A673 (cell line): ENCODE measurements around the gene ALPK3. TPM values are rescaled to one million over a fixed set of nuclear protein-coding genes. Genes with fewer than 3 reads are reported as not detected.
"Not testable (repeated sequence)": the region's sequence is repeated elsewhere in the genome, so short reads cannot be mapped to it uniquely, and the experiment has no call there.

Source experiments
- BruUV-seq: library from RNA; stranded (reverse); fragments of 400-500 nt; replicated peaks from 2 replicates; lab custom pipeline; 2021; lab: Mats Ljungman, UMichigan
- CTCF ChIA-PET: fragments of 300-600 bp; sonication (Branson Sonifier 250); formaldehyde crosslinking; loops from one replicate; lab custom pipeline; 2022; ENCODE audit warnings: antibody characterized with exemption; lab: Charles Lee
- POLR2A ChIA-PET: fragments of 300-600 bp; sonication (Branson Sonifier 250); formaldehyde crosslinking; loops from one replicate; lab custom pipeline; 2022; ENCODE audit warnings: antibody characterized with exemption; ENCODE audit not compliant: low non-redundant PET; lab: Charles Lee
- DNase-seq: peaks from one replicate; pipeline ENCODE4 v3.0.0-alpha.2; 2015; ENCODE audit warnings: low spot score
- H3K27ac ChIP-seq: fragments of 200-600 bp; sonication (generic); 2 replicates; pipeline ENCODE4 v1.5.1; 2016; ENCODE audit warnings: mixed run types, low read depth, mild to moderate bottlenecking, mixed read lengths, antibody characterized with exemption, low read length; ENCODE audit not compliant: poor library complexity, severe bottlenecking
- H3K27me3 ChIP-seq: fragments of 200-600 bp; sonication (generic); replicated peaks from 2 replicates; pipeline ENCODE4 v1.6.1; 2017; ENCODE audit warnings: mixed run types, low read depth, mild to moderate bottlenecking, mixed read lengths, antibody characterized with exemption, low read length; ENCODE audit not compliant: insufficient read depth, poor library complexity
- H3K36me3 ChIP-seq: fragments of 200-600 bp; sonication (generic); 2 replicates; pipeline ENCODE4 v1.6.1; 2016; ENCODE audit warnings: mixed run types, mild to moderate bottlenecking, mixed read lengths, antibody characterized with exemption, low read length; ENCODE audit not compliant: insufficient read depth, poor library complexity, severe bottlenecking
- H3K4me1 ChIP-seq: fragments of 200-600 bp; sonication (generic); 2 replicates; pipeline ENCODE4 v1.6.1; 2017; ENCODE audit warnings: mixed run types, mild to moderate bottlenecking, mixed read lengths, antibody characterized with exemption, low read length; ENCODE audit not compliant: insufficient read depth, poor library complexity, severe bottlenecking
- H3K4me3 ChIP-seq: fragments of 200-600 bp; sonication (generic); 2 replicates; pipeline ENCODE4 v1.5.1; 2016; ENCODE audit warnings: low read depth, mixed run types, mild to moderate bottlenecking, mixed read lengths, low read length; ENCODE audit not compliant: poor library complexity, severe bottlenecking
- H3K9me3 ChIP-seq: fragments of 200-600 bp; sonication (generic); 2 replicates; pipeline ENCODE4 v1.6.1; 2016; ENCODE audit warnings: mixed run types, low read depth, mild to moderate bottlenecking, mixed read lengths, antibody characterized with exemption, low read length; ENCODE audit not compliant: poor library complexity, severe bottlenecking
- EZH2 ChIP-seq: fragments of 200-600 bp; sonication (generic); IDR thresholded peaks from 2 replicates; pipeline ENCODE4 v1.6.1; 2017; ENCODE audit warnings: borderline replicate concordance, low read depth, mild to moderate bottlenecking, mixed read lengths, antibody characterized with exemption, low read length; ENCODE audit not compliant: poor library complexity, severe bottlenecking
- intact Hi-C: fragments of 100-400 bp; cut with micrococcal nuclease; formaldehyde crosslinking; loops from one replicate; pipeline ENCODE4 v1.10.0; 2022; ENCODE audit not compliant: unreplicated experiment
- total RNA-seq: library from RNA; stranded (reverse); gene quantifications from 2 replicates; pipeline ENCODE4 v1.2.3, GENCODE V29; 2021
- TF ChIP-seq, protein P1 (sequence below): fragments of 300-800, 200-600 bp; sonication (generic); conservative IDR thresholded peaks from 2 replicates; pipeline ENCODE4 v1.5.1; 2017; ENCODE audit warnings: low read depth, mild to moderate bottlenecking, antibody characterized with exemption, low read length, moderate library complexity, mixed read lengths

Gene ALPK3
- total RNA-seq, 1 experiment from 2014 or later: 0.67 TPM

GRCh38 chr15:84842781-84843180 is 25.6 kb downstream of the ALPK3 start:
- intact Hi-C loops: loop anchor here (10.0 kb wide), 1 partner anchor 202 kb away; no protein-coding TSS in a partner anchor
- H3K9me3 ChIP-seq: peaks cover 12% of the 10 kb centered on the region
- H3K4me1 ChIP-seq: no peaks in the 10 kb centered on the region
- no peaks in the 10 kb centered on the region for H3K36me3 ChIP-seq
- POLR2A ChIA-PET: no interaction called here
- DNase-seq: no peak
- no peak overlapping the region for H3K27ac ChIP-seq
- CTCF ChIA-PET: no interaction called here
- BruUV-seq: no TSS peak
- no peaks in the 10 kb centered on the region for H3K27me3 ChIP-seq
- TF ChIP-seq, protein P1, sequence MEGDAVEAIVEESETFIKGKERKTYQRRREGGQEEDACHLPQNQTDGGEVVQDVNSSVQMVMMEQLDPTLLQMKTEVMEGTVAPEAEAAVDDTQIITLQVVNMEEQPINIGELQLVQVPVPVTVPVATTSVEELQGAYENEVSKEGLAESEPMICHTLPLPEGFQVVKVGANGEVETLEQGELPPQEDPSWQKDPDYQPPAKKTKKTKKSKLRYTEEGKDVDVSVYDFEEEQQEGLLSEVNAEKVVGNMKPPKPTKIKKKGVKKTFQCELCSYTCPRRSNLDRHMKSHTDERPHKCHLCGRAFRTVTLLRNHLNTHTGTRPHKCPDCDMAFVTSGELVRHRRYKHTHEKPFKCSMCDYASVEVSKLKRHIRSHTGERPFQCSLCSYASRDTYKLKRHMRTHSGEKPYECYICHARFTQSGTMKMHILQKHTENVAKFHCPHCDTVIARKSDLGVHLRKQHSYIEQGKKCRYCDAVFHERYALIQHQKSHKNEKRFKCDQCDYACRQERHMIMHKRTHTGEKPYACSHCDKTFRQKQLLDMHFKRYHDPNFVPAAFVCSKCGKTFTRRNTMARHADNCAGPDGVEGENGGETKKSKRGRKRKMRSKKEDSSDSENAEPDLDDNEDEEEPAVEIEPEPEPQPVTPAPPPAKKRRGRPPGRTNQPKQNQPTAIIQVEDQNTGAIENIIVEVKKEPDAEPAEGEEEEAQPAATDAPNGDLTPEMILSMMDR: no peak
- no peak for TF ChIP-seq EZH2
- H3K4me3 ChIP-seq: no peak overlapping the region

GRCh38 chr15:84844964-84845363 is 27.8 kb downstream of the ALPK3 start:
- H3K4me1 ChIP-seq: no peaks in the 10 kb centered on the region
- DNase-seq: no peak
- CTCF ChIA-PET: interaction anchor here (0.7 kb wide), 1 partner anchor 83 kb away, joined by 4 read pairs; no protein-coding TSS in a partner anchor
- H3K4me3 ChIP-seq: no peak overlapping the region
- no peak for TF ChIP-seq EZH2
- TF ChIP-seq, protein P1: no peak
- peaks cover 12% of the 10 kb centered on the region for H3K9me3 ChIP-seq
- no TSS peak for BruUV-seq
- H3K36me3 ChIP-seq: no peaks in the 10 kb centered on the region
- H3K27ac ChIP-seq: no peak overlapping the region
- intact Hi-C loops: loop anchor here (10.0 kb wide), 1 partner anchor 200 kb away; no protein-coding TSS in a partner anchor
- POLR2A ChIA-PET: interaction anchor here (0.7 kb wide), 1 partner anchor 34 kb away, joined by 8 read pairs; no protein-coding TSS in a partner anchor
- no peaks in the 10 kb centered on the region for H3K27me3 ChIP-seq

GRCh38 chr15:84845631-84846030 is 28.5 kb downstream of the ALPK3 start:
- H3K36me3 ChIP-seq, BruUV-seq, H3K4me1 ChIP-seq, CTCF ChIA-PET, H3K4me3 ChIP-seq, H3K27me3 ChIP-seq, H3K27ac ChIP-seq: not testable (repeated sequence)
- TF ChIP-seq, protein P1: peak; percentile 66
- intact Hi-C loops: loop anchor here (10.0 kb wide), 1 partner anchor 199 kb away; no protein-coding TSS in a partner anchor
- H3K9me3 ChIP-seq: peaks cover 12% of the 10 kb centered on the region
- peak; percentile 71 for DNase-seq
- POLR2A ChIA-PET: interaction anchor here (0.7 kb wide), 1 partner anchor 33 kb away, joined by 8 read pairs; no protein-coding TSS in a partner anchor
